ENCODE measurements around the gene CCDC61.
A peak's percentile ranks its signal among the peaks of the same experiment; 100 is the strongest.

Gene CCDC61

GRCh38 chr19:46009530-46010510 lies 14.6 kb downstream of the CCDC61 start:
- DNase-seq (ENCODE audit: low spot score) = peak; percentile 76
- peak; percentile 32 for TF ChIP-seq CTCF (IDR thresholded peaks at IDR 0.05; ENCODE audit: extremely low read depth, missing control alignments)

GRCh38 chr19:46014534-46014933 lies 19.3 kb downstream of the CCDC61 start:
- TF ChIP-seq CTCF (IDR thresholded peaks at IDR 0.05; ENCODE audit: extremely low read depth, missing control alignments) = no peak

DNA sequence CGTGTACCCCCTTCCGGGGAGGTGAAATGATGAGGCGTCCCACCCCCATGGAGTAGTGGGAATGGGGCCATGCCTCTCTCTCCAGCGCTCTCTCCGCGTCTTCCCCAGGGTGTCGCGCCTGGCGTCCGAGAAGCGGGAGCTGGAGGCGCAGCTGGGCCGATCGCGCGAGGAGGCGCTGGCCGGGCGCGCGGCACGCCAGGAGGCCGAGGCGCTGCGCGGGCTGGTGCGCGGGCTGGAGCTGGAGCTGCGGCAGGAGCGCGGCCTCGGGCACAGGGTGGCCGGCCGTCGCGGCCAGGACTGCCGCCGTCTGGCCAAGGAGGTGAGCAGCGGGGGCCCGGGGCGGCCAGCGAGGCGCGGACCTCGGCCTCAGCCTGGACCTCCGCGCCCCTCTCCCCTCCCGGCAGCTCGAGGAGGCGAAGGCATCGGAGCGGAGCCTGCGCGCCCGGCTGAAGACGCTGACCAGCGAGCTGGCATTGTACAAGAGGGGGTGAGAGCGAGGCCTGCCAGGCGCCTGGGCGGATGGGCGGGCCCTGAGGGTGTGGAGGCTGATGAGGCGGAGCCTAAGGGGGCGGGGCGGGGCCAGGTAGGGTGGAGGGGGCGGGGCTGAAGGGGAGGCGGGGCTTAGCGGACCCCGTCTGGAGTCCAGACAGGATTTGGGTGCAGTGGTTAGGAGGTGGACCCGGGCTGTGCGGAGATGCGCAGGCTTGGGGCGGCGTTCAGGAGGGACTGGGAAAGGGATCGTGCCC lies 19.8 kb downstream of the CCDC61 start:
- TF ChIP-seq CTCF (IDR thresholded peaks at IDR 0.05; ENCODE audit: extremely low read depth, missing control alignments) = no peak
- peak; percentile 87 for DNase-seq (ENCODE audit: low spot score)

More at GRCh38 chr19:46014534-46014933, 19.3 kb downstream of the CCDC61 start:
- no peak for DNase-seq (ENCODE audit: low spot score)

DNA sequence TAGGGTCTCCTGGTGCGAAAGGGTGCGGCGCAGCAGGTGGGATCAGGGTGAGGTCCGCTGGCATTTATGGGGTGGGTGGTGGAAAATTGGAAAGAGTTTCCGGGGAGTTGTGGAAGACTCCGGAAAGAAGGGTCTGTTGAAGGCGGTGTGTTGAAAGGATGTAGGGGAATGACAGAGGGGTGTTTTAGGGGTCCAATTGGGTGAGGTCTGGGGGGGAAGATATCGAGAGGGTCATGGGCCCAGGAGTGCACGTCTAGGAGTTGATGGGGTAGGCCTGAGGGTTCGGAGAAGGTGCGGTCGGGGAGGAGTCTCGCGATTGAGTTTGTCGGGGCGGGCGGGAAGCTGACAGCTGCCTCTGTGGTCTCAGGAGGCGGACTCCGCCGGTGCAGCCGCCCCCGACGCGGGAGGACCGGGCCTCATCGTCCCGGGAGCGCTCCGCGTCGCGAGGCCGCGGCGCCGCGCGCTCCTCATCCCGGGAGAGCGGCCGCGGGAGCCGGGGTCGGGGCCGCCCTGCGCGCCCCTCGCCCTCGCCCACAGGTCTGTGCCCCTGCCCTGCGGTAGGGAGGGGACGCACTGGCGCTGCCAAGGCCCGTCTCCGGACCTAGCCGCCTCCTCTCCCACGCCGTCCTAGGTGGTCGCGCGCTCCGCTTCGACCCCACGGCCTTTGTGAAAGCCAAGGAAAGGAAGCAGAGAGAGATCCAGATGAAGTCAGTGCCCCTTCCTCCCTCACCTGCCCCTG lies 20.6 kb downstream of the CCDC61 start:
- peak; percentile 72 for DNase-seq (ENCODE audit: low spot score)
- TF ChIP-seq CTCF (IDR thresholded peaks at IDR 0.05; ENCODE audit: extremely low read depth, missing control alignments) = no peak

GRCh38 chr19:46016426-46017094 lies 21.3 kb downstream of the CCDC61 start:
- peak; percentile 93 for DNase-seq (ENCODE audit: low spot score)

GRCh38 chr19:46017095-46017429 lies 21.8 kb downstream of the CCDC61 start:
- no peak for DNase-seq (ENCODE audit: low spot score)
- no peak for TF ChIP-seq CTCF (IDR thresholded peaks at IDR 0.05; ENCODE audit: extremely low read depth, missing control alignments)

More at GRCh38 chr19:46016426-46017094, 21.3 kb downstream of the CCDC61 start:
- TF ChIP-seq CTCF (IDR thresholded peaks at IDR 0.05; ENCODE audit: extremely low read depth, missing control alignments) = peak; percentile 86
